Thymus (tissue), 14 donors: ENCODE data around the gene CHD9. TPM values are rescaled to one million over a fixed set of nuclear protein-coding genes. Genes with fewer than 3 reads are reported as not detected.

Experiments used
- DNase-seq, 9 donors: peaks; one replicate each; pipeline ENCODE4 v3.0.0-alpha.2; 2013; ENCODE audit warnings: low spot score in 9 of 9, low read depth in 6 of 9, missing footprints in 1 of 9
- H3K27ac ChIP-seq, 2 donors: one replicate each; pipeline ENCODE4 v1.5.1; 2013; ENCODE audit warnings: control low read depth in 1 of 2, low read depth in 1 of 2, low read length in 1 of 2, mild to moderate bottlenecking in 1 of 2, moderate library complexity in 1 of 2
- H3K27me3 ChIP-seq, 2 donors: one replicate each; pipeline ENCODE4 v1.5.1; 2013; ENCODE audit warnings: low read length in 1 of 2; ENCODE audit not compliant: control insufficient read depth in 2 of 2, insufficient read depth in 1 of 2
- H3K36me3 ChIP-seq, 2 donors: one replicate each; pipeline ENCODE4 v1.5.1; 2013; ENCODE audit warnings: low read length in 1 of 2, mild to moderate bottlenecking in 1 of 2, moderate library complexity in 1 of 2; ENCODE audit not compliant: control insufficient read depth in 2 of 2, insufficient read depth in 2 of 2
- H3K4me1 ChIP-seq, 2 donors: one replicate each; pipeline ENCODE4 v1.5.1; 2013; ENCODE audit warnings: low read length in 2 of 2; ENCODE audit not compliant: control insufficient read depth in 2 of 2, insufficient read depth in 2 of 2
- H3K4me3 ChIP-seq, 2 donors: one replicate each; pipeline ENCODE4 v1.5.1; 2013; ENCODE audit warnings: low read length in 2 of 2, control low read depth in 1 of 2, mild to moderate bottlenecking in 1 of 2
- H3K9me3 ChIP-seq, 2 donors: one replicate each; pipeline ENCODE4 v1.5.1; 2013; ENCODE audit warnings: low read length in 1 of 2, mild to moderate bottlenecking in 1 of 2; ENCODE audit not compliant: control insufficient read depth in 2 of 2, insufficient read depth in 1 of 2
- WGBS: extraction: QIAGEN DNeasy Blood & Tissue Kit; methylation state at CpG from one replicate; pipeline ENCODE4 v1.1.7; 2013; 5-methylcytosine and 5-hydroxymethylcytosine counted together
- long read RNA-seq, 10 donors: transcript quantifications; one replicate each; lab custom pipeline, GENCODE V29; 2026
- polyA plus RNA-seq: library from polyadenylated mRNA; stranded (reverse); fragments of 200-250 nt; gene quantifications from one replicate; pipeline ENCODE4 v1.2.3, GENCODE V29; 2013
- total RNA-seq: library from RNA; stranded (reverse); fragments of 120-200 nt; gene quantifications from one replicate; pipeline ENCODE4 v1.2.4, GENCODE V29; 2013
- donor health status: healthy.

Gene CHD9
- total RNA-seq (43.7 TPM), polyA plus RNA-seq (15.3 TPM)
- long read RNA-seq, donor 1 = 0 reads
- long read RNA-seq, donor 2 = 0 reads
- long read RNA-seq, donor 3, partial matches to known transcripts = 0 of 3 reads
- long read RNA-seq, donor 3, other reads (novel, unspliced or antisense) = 0 of 3 reads
- long read RNA-seq, donor 4 = 0 reads
- long read RNA-seq, donor 5, partial matches to known transcripts = 7 of 9 reads
- long read RNA-seq, donor 5, other reads (novel, unspliced or antisense) = 0 of 9 reads
- long read RNA-seq, donor 6 = 0 reads
- long read RNA-seq, donor 7 = 0 reads
- long read RNA-seq, donor 8 = 0 reads
- long read RNA-seq, donor 9, partial matches to known transcripts = 0 of 3 reads
- long read RNA-seq, donor 9, other reads (novel, unspliced or antisense) = 0 of 3 reads
- long read RNA-seq, donor 10 = 0 reads

DNA sequence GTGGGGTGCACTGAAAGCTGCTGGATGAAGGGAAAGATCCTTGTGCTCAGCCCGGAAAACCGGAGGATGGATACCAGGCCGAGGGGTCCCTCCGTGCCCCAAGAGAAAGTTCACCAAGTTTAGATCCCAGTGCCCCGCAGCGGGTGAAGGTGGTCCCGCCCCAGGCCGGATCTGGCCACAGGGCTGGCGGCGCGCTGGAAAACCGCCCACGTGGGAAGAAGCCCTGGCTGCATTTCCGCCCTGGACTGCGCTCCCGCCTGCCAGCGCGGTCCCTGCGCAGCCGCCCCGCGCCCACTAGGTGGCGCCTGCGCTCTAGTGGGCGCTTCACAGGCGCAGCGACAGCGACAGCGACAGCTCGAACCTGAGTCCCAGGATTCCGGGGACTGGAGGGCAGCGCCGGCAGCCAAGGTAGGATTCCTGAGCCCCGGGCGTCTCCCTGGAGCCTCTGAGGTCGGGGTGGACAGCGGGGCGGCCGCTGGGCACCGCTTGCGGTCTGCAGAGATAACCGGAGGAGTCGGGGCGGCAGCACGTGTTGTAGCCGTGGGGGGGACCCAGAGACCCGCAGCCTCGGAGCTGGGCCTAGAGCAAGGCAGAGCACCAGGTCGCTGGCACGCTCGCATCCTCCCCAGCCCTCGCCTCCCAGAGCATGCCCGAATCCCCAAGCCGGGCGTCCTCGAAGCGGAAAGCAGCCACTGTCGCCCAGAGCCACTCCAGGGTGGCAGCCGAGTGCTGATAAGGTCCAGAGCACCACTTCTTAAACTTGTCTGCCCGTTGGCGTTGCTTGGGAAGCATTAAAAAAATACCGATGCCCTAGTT lies at the start of gene CHD9:
CHD9 (plus strand) TSS at position 322 of the 816 bp plus-strand sequence. CDS start 101,099 bp downstream, outside the sequence.
- under 1% methylated on average over 62 of the region's 62 CpGs for WGBS
- H3K4me3 ChIP-seq = peak within 1 kb of the TSS; percentile 67 to 72
- no peaks in the 10 kb centered on the region for H3K9me3 ChIP-seq
- H3K4me1 ChIP-seq = peaks cover 9 to 21% of the 10 kb centered on the region in 2 donors
- H3K36me3 ChIP-seq = no peaks in the 10 kb centered on the region
- no peaks in the 10 kb centered on the region for H3K27me3 ChIP-seq
- peak within 1 kb of the TSS; percentile 38 to 55 for H3K27ac ChIP-seq
- DNase-seq = peak; percentile 65 to 92 (median 81)

DNA sequence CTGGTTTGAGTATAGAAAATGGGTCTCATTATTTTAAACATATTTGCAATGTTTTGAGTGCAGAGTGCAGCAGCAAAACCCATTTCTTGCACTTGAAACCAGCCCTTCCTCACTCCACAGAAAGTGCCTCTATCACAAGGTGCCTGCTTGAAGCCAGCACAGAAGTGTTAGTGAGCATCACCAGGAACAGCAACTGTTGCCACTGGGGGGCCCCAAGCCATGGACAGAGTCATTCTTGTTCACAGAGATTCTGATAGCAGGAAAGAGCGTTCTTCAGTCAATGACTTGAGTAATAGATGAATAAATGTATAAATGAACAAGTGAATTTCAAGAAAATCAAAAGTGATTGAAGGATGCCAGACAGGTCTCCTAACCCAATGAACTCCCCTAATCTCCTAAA lies 47.7 kb upstream of the CHD9 start:
- Histone ChIP-seq H3K36me3 (no peaks in the 10 kb centered on the region), H3K4me1 (no peaks in the 10 kb centered on the region), H3K9me3 (no peaks in the 10 kb centered on the region), H3K4me3 (no peak overlapping the region), H3K27me3 (no peaks in the 10 kb centered on the region), H3K27ac (no peak overlapping the region)
- DNase-seq = no peak
- WGBS = 92% methylated on average over 1 of the region's 1 CpG

- H3K36me3 ChIP-seq = no peaks in the 10 kb centered on the region
- H3K4me1 ChIP-seq = no peaks in the 10 kb centered on the region
- H3K27ac ChIP-seq = no peak overlapping the region
- no peak for DNase-seq
- no peak overlapping the region for H3K4me3 ChIP-seq
- H3K9me3 ChIP-seq = no peaks in the 10 kb centered on the region
- WGBS = 79% methylated on average over 4 of the region's 4 CpGs
- no peaks in the 10 kb centered on the region for H3K27me3 ChIP-seq
Measured at GRCh38 chr16:53014287-53014686, 40.5 kb upstream of the CHD9 start.

DNA sequence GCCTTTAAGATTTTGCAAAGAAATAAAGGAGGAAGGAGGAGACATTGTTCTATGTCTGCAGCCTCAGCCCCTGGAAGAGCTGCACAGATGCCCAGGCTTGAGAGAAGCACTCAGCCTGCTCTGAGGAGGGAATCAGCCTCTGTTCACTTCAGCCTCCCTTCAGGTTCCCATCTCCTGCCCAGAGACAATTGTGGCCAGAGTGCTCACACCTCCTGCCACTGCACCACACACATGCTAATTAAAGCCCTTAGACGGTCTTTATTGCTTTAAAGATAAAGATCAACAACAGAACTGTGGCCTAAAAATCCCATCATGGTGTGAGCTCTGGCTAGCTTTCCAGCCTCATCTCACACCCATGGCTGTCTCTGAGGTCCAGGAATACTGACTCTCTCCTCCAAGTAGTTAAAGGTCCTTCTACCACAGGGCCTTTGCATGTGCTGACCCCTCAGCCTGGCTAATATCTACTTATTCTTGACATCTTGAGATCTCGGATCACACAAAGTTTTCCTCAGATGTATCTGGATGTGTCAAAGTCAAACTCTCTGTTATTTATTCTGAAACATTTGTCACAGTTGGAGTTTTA lies 35.9 kb upstream of the CHD9 start:
- H3K9me3 ChIP-seq = no peaks in the 10 kb centered on the region
- WGBS = 95% methylated on average over 2 of the region's 2 CpGs
- no peak overlapping the region for H3K4me3 ChIP-seq
- H3K27me3 ChIP-seq = no peaks in the 10 kb centered on the region
- no peaks in the 10 kb centered on the region for H3K36me3 ChIP-seq
- no peak overlapping the region for H3K27ac ChIP-seq
- no peak for DNase-seq
- no peaks in the 10 kb centered on the region for H3K4me1 ChIP-seq

DNA sequence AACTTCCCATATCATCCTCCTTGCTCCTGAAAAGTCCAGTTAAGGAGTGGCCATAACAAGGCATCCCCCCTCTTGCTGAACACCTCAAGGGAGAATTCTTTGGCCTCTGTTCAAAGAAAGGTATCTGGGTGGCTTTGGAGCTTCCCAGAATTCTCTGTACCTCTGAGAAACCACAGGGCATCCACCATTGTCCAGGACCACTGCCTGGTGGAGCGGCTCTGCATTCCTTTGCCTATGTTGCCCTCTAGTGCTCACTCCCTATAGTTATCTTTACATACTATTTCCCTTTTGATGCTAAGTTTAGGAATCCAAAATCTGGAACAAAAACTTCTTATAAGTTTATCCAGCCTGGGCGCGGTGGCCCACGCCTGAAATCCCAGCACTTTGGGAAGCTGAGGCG lies 32.4 kb upstream of the CHD9 start:
- WGBS = 12% methylated on average over 5 of the region's 5 CpGs
- no peaks in the 10 kb centered on the region for H3K9me3 ChIP-seq

DNA sequence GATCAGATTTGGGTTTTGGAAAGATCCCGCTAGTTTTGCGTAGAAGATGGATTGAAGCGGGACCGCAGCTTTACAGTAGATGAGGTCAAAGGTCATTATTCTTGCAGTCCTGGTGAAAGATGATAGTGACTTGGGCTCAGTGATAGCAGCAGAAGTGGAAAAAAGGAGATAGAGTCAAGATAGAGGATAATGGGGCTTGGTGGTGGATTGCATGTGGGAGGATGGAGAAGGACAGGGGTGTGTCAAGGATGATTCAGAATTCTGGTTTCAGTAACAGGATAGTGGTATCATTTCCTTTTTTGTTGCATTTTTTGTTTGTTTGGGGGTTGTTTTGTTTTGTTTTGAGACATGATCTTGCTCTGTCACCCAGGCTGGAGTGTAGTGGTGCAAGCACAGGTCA lies 30.7 kb upstream of the CHD9 start:
- H3K4me1 ChIP-seq = no peaks in the 10 kb centered on the region
- no peak overlapping the region for H3K27ac ChIP-seq
- H3K9me3 ChIP-seq = no peaks in the 10 kb centered on the region
- no peaks in the 10 kb centered on the region for H3K36me3 ChIP-seq
- H3K4me3 ChIP-seq = no peak overlapping the region
- DNase-seq = no peak
- 98% methylated on average over 4 of the region's 4 CpGs for WGBS
- H3K27me3 ChIP-seq = no peaks in the 10 kb centered on the region

More for the DNA sequence above, 32.4 kb upstream of the CHD9 start:
- Histone ChIP-seq H3K36me3 (no peaks in the 10 kb centered on the region), H3K27ac (no peak overlapping the region), H3K4me1 (no peaks in the 10 kb centered on the region), H3K4me3 (no peak overlapping the region), H3K27me3 (no peaks in the 10 kb centered on the region)
- peak in 2 of 9 donors; percentile 5 to 12 for DNase-seq

GRCh38 chr16:53029971-53030370 lies 24.8 kb upstream of the CHD9 start:
- Histone ChIP-seq H3K4me1 (no peaks in the 10 kb centered on the region), H3K9me3 (no peaks in the 10 kb centered on the region), H3K36me3 (no peaks in the 10 kb centered on the region), H3K27me3 (no peaks in the 10 kb centered on the region), H3K27ac (no peak overlapping the region), H3K4me3 (no peak overlapping the region)
- 96% methylated on average over 3 of the region's 3 CpGs for WGBS
- DNase-seq = no peak

GRCh38 chr16:53031323-53031942 lies 23.4 kb upstream of the CHD9 start:
- no peak overlapping the region for H3K4me3 ChIP-seq
- no peaks in the 10 kb centered on the region for H3K4me1 ChIP-seq
- no peak overlapping the region for H3K27ac ChIP-seq
- H3K36me3 ChIP-seq = no peaks in the 10 kb centered on the region
- no peaks in the 10 kb centered on the region for H3K9me3 ChIP-seq
- 85% methylated on average over 2 of the region's 2 CpGs for WGBS
- no peak for DNase-seq
- H3K27me3 ChIP-seq = no peaks in the 10 kb centered on the region
